T-helper 2 cell treated with Interferon-gamma antibody and Interleukin-4, amounts not matched to agents 5 μg/mL and 100 μg/mL, for 36 hours (primary cell): ENCODE measurements around the gene PCTP.

Source experiments
- DNase-seq: peaks from one replicate; pipeline ENCODE4 v3.0.0; 2021; ENCODE audit warnings: low spot score
- H3K27ac Mint-ChIP-seq: one replicate; pipeline ENCODE4 v1.8.0; 2021; ENCODE audit warnings: mild to moderate bottlenecking, mixed read lengths
- H3K27me3 Mint-ChIP-seq: one replicate; pipeline ENCODE4 v1.8.0; 2021; ENCODE audit warnings: low read depth, mixed read lengths
- H3K36me3 Mint-ChIP-seq: one replicate; pipeline ENCODE4 v1.8.0; 2021; ENCODE audit warnings: low read depth, mixed read lengths
- H3K4me1 Mint-ChIP-seq: one replicate; pipeline ENCODE4 v1.8.0; 2021; ENCODE audit warnings: low read depth, mixed read lengths
- H3K4me3 Mint-ChIP-seq: one replicate; pipeline ENCODE4 v1.8.0; 2022; ENCODE audit warnings: mild to moderate bottlenecking, moderate library complexity, mixed read lengths
- H3K9me3 Mint-ChIP-seq: one replicate; pipeline ENCODE4 v1.8.0; 2021; ENCODE audit warnings: mixed read lengths

PCTP gene

GRCh38 chr17:55720919-55721836, 29.7 kb upstream of the PCTP start:
- Mint-ChIP-seq H3K27ac (no peak overlapping the region), H3K4me3 (no peak overlapping the region), H3K27me3 (peaks cover 39% of the 10 kb centered on the region), H3K4me1 (no peaks in the 10 kb centered on the region), H3K9me3 (no peaks in the 10 kb centered on the region), H3K36me3 (no peaks in the 10 kb centered on the region)
- no peak for DNase-seq

GRCh38 chr17:55722016-55722736, 28.7 kb upstream of the PCTP start:
- no peak for DNase-seq
- Mint-ChIP-seq H3K4me3 (no peak overlapping the region), H3K9me3 (no peaks in the 10 kb centered on the region), H3K4me1 (no peaks in the 10 kb centered on the region), H3K36me3 (no peaks in the 10 kb centered on the region), H3K27ac (no peak overlapping the region), H3K27me3 (peaks cover 47% of the 10 kb centered on the region)

GRCh38 chr17:55722742-55723487, 27.9 kb upstream of the PCTP start, which contains the start of gene TMEM100:
Gene TMEM100 (minus strand): TSS chr17:55722864. CDS start chr17:55721070, 1,794 bp downstream.
- no peaks in the 10 kb centered on the region for H3K9me3 Mint-ChIP-seq
- H3K27me3 Mint-ChIP-seq: peaks cover 54% of the 10 kb centered on the region
- H3K27ac Mint-ChIP-seq: no peak within 1 kb of the TSS
- H3K36me3 Mint-ChIP-seq: no peaks in the 10 kb centered on the region
- no peak within 1 kb of the TSS for H3K4me3 Mint-ChIP-seq
- DNase-seq: no peak
- no peaks in the 10 kb centered on the region for H3K4me1 Mint-ChIP-seq

GRCh38 chr17:55723488-55723848, 27.4 kb upstream of the PCTP start:
- H3K27ac Mint-ChIP-seq: no peak overlapping the region
- H3K4me1 Mint-ChIP-seq: no peaks in the 10 kb centered on the region
- DNase-seq: no peak
- H3K9me3 Mint-ChIP-seq: no peaks in the 10 kb centered on the region
- H3K36me3 Mint-ChIP-seq: no peaks in the 10 kb centered on the region
- peaks cover 53% of the 10 kb centered on the region for H3K27me3 Mint-ChIP-seq
- H3K4me3 Mint-ChIP-seq: no peak overlapping the region

GRCh38 chr17:55726440-55726839, 24.4 kb upstream of the PCTP start:
- Mint-ChIP-seq H3K4me1 (no peaks in the 10 kb centered on the region), H3K27me3 (peaks cover 53% of the 10 kb centered on the region), H3K27ac (no peak overlapping the region), H3K36me3 (no peaks in the 10 kb centered on the region), H3K4me3 (no peak overlapping the region), H3K9me3 (no peaks in the 10 kb centered on the region)
- no peak for DNase-seq

GRCh38 chr17:55727275-55727674, 23.6 kb upstream of the PCTP start:
- Mint-ChIP-seq H3K4me1 (no peaks in the 10 kb centered on the region), H3K27ac (no peak overlapping the region), H3K9me3 (no peaks in the 10 kb centered on the region), H3K4me3 (no peak overlapping the region), H3K36me3 (no peaks in the 10 kb centered on the region), H3K27me3 (peaks cover 57% of the 10 kb centered on the region)
- no peak for DNase-seq

- Mint-ChIP-seq H3K27me3 (peaks cover 57% of the 10 kb centered on the region), H3K36me3 (no peaks in the 10 kb centered on the region), H3K9me3 (no peaks in the 10 kb centered on the region), H3K4me3 (no peak overlapping the region), H3K27ac (no peak overlapping the region), H3K4me1 (no peaks in the 10 kb centered on the region)
- no peak for DNase-seq
These were observed 22.9 kb upstream of the PCTP start for GRCh38 chr17:55727920-55728319.

- DNase-seq: no peak
- H3K36me3 Mint-ChIP-seq: no peaks in the 10 kb centered on the region
- no peaks in the 10 kb centered on the region for H3K9me3 Mint-ChIP-seq
- no peak overlapping the region for H3K27ac Mint-ChIP-seq
- no peak overlapping the region for H3K4me3 Mint-ChIP-seq
- H3K27me3 Mint-ChIP-seq: peaks cover 55% of the 10 kb centered on the region
- H3K4me1 Mint-ChIP-seq: no peaks in the 10 kb centered on the region
These were observed 22.5 kb upstream of the PCTP start for GRCh38 chr17:55728361-55728760.

- peaks cover 52% of the 10 kb centered on the region for H3K27me3 Mint-ChIP-seq
- no peak overlapping the region for H3K27ac Mint-ChIP-seq
- H3K36me3 Mint-ChIP-seq: no peaks in the 10 kb centered on the region
- no peaks in the 10 kb centered on the region for H3K9me3 Mint-ChIP-seq
- no peaks in the 10 kb centered on the region for H3K4me1 Mint-ChIP-seq
- no peak for DNase-seq
- no peak overlapping the region for H3K4me3 Mint-ChIP-seq
These were observed 22.0 kb upstream of the PCTP start for GRCh38 chr17:55728833-55729232.

- Mint-ChIP-seq H3K36me3 (no peaks in the 10 kb centered on the region), H3K4me3 (no peak overlapping the region), H3K9me3 (no peaks in the 10 kb centered on the region), H3K27ac (no peak overlapping the region), H3K27me3 (peaks cover 54% of the 10 kb centered on the region), H3K4me1 (peaks cover 5% of the 10 kb centered on the region)
- DNase-seq: no peak
These were observed 21.4 kb upstream of the PCTP start for GRCh38 chr17:55729484-55729883.

- Mint-ChIP-seq H3K4me1 (peaks cover 5% of the 10 kb centered on the region), H3K4me3 (no peak overlapping the region), H3K27ac (no peak overlapping the region), H3K36me3 (no peaks in the 10 kb centered on the region), H3K9me3 (no peaks in the 10 kb centered on the region), H3K27me3 (peaks cover 51% of the 10 kb centered on the region)
- DNase-seq: no peak
These were observed 20.5 kb upstream of the PCTP start for GRCh38 chr17:55730380-55730779.

GRCh38 chr17:55730808-55731207, 20.0 kb upstream of the PCTP start:
- peaks cover 49% of the 10 kb centered on the region for H3K27me3 Mint-ChIP-seq
- no peaks in the 10 kb centered on the region for H3K36me3 Mint-ChIP-seq
- peaks cover 7% of the 10 kb centered on the region for H3K4me1 Mint-ChIP-seq
- no peaks in the 10 kb centered on the region for H3K9me3 Mint-ChIP-seq
- H3K27ac Mint-ChIP-seq: no peak overlapping the region
- no peak for DNase-seq
- H3K4me3 Mint-ChIP-seq: no peak overlapping the region

- no peaks in the 10 kb centered on the region for H3K9me3 Mint-ChIP-seq
- peaks cover 7% of the 10 kb centered on the region for H3K4me1 Mint-ChIP-seq
- peaks cover 43% of the 10 kb centered on the region for H3K27me3 Mint-ChIP-seq
- H3K27ac Mint-ChIP-seq: no peak overlapping the region
- H3K36me3 Mint-ChIP-seq: no peaks in the 10 kb centered on the region
- no peak for DNase-seq
- no peak overlapping the region for H3K4me3 Mint-ChIP-seq
These were observed 19.1 kb upstream of the PCTP start for GRCh38 chr17:55731586-55732250.
